CD1c-positive myeloid dendritic cell (primary cell): ENCODE measurements around the gene PAX4.
"Not testable (repeated sequence)": the region's sequence is repeated elsewhere in the genome, so short reads cannot be mapped to it uniquely, and the experiment has no call there.

Experiments
- DNase-seq: peaks from one replicate; pipeline ENCODE4 v3.0.0-alpha.2; 2016; ENCODE audit errors: extremely low spot score

The PAX4 gene

GRCh38 chr7:127585044-127585953 lies 32.6 kb downstream of the PAX4 start, which contains the start of gene GCC1:
Gene GCC1 (minus strand): TSS chr7:127585596. CDS start chr7:127585182, 414 bp downstream.
- peak; percentile 96 for DNase-seq

- DNase-seq = no peak
These were observed 33.3 kb downstream of the PAX4 start for GRCh38 chr7:127584648-127585043.

GRCh38 chr7:127582361-127582760 lies 35.6 kb downstream of the PAX4 start:
- no peak for DNase-seq

- DNase-seq = no peak
These were observed 36.2 kb downstream of the PAX4 start for GRCh38 chr7:127581716-127582115.

DNA sequence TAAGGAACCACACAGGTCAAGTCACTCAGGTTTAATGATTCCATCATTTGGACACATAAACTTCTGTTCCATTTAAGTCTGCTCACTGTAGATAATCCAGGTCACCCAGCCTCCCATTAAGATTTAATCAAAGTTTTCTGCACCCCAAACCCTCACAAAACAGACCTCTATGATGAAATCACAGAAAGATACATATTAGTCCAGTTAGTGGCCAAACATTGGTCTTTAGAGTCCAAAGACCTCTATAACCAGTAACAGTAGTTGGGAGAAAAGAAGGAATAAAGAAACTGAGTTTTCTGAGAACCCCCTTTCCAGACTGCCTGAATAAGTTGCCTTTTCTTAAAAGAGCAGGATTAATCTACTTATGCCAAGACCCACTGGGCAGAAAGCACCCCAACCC lies 37.3 kb downstream of the PAX4 start:
- no peak for DNase-seq

GRCh38 chr7:127578711-127579275 lies 39.1 kb downstream of the PAX4 start:
- no peak for DNase-seq

DNA sequence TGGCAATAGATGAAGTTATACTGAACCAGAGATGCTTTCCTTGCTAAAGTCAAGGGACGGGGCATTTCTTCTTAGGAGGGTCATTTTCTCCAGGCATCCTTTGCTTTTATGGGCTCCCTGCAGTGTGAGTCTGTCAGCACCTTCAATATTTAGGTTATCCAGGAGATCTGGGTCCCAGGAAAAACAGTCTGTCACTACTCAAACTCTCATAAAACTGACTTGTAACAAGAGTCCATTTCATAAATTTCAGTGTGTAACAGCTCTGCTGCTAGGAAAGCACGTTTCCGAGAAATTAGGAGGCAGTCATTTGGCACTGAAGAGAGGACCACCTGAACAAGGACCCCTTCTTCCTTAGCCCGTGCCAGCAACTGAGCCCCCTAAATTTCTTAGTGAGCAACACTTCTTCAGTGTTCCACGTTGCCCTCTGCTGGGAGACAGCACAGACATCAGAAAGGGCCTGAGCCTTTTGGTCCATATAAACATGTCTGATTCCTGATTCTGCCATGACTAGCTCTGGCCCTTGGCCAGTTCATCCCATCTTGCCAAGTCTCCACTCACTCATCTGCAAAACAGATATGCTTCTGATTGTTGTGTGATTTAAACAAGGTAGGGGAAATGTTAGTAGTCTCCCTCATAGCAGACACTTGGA lies 39.8 kb downstream of the PAX4 start:
- no peak for DNase-seq

DNA sequence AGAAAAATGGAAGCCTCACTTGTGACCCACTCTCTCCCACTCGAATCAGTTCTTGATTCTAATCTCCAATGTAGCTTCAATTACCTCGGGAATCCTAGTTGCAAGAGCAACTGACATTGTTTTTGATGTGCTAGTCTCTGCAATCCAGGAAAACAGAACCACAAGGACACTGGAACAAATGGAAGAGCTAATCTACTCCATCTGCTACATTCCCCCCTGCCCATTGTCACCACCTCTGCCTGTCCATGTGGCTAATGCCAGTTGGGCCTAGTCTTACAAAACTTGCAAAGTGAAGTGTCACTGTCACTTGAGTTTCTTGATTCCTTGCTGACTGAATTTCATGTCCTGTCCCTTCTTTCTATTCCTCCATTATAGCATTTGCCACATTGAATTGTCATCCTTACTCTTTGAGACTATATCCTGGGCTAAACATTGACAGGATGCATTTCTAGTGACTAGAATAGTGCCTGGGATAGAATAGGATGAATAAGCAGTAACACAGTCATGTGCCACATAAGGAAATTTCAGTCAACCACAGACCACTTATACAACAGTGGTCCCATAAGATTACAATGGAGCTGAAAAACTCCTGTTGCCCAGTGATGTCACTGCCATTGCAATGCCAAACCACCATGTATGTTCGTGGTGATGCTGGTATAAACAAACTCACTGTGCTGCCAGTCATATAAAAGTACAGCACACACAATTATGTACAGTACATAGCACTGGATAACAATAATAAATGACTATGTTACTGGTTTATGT lies 46.0 kb downstream of the PAX4 start:
- DNase-seq = no peak

DNA sequence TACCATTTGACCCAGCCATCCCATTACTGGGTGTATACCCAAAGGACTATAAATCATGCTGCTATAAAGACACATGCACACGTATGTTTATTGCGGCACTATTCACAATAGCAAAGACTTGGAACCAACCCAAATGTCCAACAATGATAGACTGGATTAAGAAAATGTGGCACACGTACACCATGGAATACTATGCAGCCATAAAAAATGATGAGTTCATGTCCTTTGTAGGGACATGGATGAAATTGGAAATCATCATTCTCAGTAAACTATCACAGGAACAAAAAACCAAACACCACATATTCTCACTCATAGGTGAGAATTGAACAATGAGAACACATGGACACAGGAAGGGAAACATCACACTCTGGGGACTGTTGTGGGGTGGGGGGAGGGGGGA lies 49.9 kb downstream of the PAX4 start:
- DNase-seq = not testable (repeated sequence)

DNA sequence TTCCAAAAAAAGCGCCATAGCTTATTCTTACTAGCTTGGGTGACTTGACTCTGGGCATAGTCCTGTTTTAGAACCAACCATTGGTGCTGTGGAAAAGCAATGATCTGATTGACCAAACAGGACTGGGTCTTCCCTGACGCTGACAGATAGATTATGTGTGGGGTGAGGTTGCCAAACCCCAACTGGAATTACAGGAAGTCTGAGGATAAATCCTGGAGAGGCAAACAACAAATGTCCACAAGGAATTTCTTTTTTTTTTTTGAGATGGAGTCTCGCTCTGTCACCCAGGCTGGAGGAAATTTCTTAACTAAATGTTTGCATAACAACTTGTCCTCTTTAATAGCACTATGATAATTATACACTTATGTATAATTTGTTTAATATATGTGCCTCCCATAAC lies 51.7 kb downstream of the PAX4 start:
- DNase-seq = no peak
